ENCODE data around the gene PELI1.
"Not testable (repeated sequence)": the region's sequence is repeated elsewhere in the genome, so short reads cannot be mapped to it uniquely, and the experiment has no call there.

- TF ChIP-seq FOXM1 (IDR thresholded peaks at IDR 0.05; ENCODE audit: borderline replicate concordance); ARNT (IDR thresholded peaks at IDR 0.05); TARDBP (IDR thresholded peaks at IDR 0.05); ELF4 (IDR thresholded peaks at IDR 0.05); FOXK2 (IDR thresholded peaks at IDR 0.05): not testable (repeated sequence)
- TF ChIP-seq, protein P1, sequence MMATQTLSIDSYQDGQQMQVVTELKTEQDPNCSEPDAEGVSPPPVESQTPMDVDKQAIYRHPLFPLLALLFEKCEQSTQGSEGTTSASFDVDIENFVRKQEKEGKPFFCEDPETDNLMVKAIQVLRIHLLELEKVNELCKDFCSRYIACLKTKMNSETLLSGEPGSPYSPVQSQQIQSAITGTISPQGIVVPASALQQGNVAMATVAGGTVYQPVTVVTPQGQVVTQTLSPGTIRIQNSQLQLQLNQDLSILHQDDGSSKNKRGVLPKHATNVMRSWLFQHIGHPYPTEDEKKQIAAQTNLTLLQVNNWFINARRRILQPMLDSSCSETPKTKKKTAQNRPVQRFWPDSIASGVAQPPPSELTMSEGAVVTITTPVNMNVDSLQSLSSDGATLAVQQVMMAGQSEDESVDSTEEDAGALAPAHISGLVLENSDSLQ (IDR thresholded peaks at IDR 0.05): not testable (repeated sequence)
These were observed 41.5 kb downstream of the PELI1 start for GRCh38 chr2:64102736-64103135.

All from HEK293T (cell line).